Activated CD4-positive, alpha-beta T cell treated with anti-CD3 and anti-CD28 coated beads for 4 hours (primary cell): ENCODE measurements around the gene TAS1R3.
"Not testable (repeated sequence)": the region's sequence is repeated elsewhere in the genome, so short reads cannot be mapped to it uniquely, and the experiment has no call there.

Source experiments
- DNase-seq, 2 donors: peaks; one replicate each; pipeline ENCODE4 v3.0.0-alpha.2; 2020

The TAS1R3 gene

DNA sequence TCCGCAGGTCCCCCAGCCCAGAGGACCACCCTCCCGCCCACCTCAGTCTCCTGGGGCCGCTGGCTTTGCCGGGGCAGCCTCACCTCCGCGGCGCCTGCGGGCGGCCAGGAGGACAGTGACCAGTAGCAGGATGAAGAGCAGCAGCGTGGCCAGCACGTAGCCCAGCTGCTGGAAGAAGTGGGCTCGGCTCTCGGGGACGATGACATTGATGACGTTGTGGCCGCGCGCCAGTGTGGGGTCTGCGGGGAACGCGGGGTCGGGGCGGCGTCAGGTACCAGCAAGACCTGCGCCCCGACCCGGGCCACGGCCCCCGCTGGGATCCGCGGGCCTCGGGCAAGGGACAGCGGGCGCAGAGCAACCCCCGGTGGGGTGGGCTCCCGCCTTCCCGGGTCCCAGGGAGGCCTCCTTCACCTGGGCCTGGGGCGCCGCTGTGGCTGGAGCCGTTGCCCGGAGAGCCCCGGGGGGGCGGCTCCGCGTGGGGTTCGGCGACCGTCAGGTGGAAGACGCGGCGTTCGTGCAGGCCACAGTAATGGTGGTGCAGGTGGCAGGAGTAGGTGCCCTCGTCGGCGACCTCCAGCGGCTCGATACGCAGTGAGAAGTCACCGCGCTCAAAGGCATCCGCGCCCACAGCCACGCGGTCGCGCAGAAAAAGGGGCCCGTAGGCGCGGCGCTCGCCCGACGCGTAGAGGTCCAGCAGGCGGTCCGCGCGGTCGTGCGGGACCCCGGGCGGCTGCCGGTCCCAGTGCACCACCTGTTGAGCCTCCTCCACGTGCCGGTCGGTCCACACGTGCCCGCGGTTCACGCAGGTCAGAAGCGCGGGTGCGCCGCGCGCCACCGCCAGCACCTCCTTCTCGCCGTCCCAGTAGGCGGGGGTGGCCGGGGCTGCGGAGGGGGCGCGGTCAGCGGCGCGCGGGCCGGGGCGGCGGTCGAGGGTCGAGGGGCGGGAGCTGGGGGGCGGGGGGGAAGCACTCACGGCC, 23.5 kb downstream of the TAS1R3 start:
- peak in 1 of 2 donors; percentile 26 for DNase-seq

DNA sequence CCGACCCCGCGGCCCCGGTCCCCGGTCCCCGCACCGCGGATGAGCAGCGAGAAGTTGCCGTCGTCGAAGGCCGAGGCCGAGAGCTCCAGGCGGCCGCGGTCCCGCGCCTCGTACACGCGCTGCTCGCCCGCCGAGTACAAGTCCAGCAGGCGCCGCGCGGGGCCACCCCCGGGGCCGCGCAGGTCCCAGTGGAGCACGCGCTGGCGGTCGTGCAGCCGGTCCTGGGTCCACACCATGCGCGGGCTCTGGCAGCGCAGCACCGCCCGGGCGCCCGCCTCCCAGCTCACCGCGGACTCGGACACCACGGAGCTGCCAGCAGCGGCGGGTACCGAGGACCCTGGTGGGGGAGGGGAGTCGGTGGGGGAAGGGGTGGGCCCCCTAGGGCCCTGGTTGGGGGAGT, 24.3 kb downstream of the TAS1R3 start:
- no peak for DNase-seq

DNA sequence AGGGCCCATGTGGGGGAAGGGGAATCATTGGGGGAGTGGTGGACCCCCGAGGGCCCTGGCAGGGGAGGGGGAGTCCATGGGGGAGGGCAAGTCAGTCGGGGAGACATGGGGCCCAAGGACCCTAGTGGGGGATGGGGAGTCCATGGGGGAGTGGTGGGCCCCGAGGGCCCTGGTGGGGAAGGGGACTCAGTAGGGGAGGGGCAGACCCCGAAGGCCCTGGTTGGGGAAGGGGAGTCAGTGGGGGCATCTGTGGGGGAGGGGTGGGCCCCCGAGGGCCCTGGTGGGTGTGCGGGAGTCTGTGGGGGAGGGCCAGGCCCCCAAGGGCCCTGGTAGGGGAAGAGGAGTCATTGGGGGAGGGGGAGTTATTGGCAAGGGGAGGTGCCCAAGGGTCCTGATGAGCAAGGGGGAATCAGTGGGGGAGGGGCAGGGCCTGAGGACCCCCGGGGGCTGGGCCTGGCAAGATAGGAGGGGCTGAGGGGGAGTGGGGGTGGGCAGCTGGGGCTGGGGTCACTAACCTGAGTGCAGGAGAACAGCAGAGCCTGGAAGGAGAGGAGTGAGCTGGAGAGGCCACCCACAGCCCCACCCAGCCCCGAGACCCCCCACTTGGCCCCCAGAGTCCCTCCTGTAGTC, 25.2 kb downstream of the TAS1R3 start:
- DNase-seq, result no peak

DNA sequence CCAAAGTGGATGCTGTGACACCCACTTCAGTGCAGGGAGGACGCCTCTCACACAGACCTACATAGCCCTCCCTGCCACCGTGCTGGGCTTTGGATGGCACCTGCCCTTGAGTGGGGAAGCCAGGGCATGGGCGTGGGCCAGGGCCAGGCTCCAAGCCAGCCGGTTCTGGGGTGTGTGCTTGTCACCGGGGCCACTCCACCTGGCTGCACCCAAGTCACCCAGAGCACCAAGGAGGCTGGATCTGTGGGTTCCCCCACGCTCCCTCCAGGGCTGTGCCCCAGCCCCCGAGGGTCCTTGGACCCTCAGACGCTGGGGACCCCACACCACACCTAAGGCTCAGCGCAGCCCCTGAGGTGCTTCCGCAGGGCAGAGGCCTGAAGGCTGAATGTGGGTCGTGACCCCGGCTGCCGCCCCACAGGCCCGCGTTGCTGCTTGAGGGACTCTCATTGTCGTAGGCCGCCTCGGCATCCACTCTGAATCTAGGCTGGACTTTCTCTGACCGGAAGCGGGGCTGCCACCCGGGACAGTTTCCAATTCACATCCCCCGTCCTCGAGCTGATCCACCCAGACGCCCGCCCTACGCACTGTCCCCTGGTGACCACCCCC, 25.8 kb downstream of the TAS1R3 start:
- no peak for DNase-seq

DNA sequence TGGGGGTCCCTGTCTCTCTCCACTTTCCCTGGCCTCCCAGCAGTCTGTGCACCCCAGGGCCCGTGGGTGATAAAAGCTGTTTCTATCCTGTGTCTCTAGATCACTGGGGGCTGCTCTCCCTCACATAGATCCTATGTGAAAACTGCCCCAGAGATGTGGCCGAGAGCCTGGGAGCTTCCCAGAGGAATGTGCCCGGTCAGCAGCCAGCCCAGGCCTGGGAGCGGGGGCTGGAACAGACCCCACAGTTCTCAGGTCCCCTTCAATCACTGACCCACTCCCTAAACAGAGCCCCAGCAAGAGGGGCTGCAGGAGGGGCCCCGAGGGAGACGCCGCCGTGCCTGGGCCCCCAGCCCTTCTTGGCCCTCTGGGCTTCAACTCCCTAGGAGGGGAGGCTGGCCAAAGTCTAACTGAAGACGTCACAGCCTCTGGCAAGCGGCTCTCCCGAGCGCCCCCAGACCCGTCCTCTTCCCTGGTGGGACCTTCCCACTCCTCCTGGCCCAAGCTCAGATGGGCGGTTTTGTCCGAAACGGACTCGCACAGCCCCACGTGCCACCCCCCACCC, 26.9 kb downstream of the TAS1R3 start:
- DNase-seq, result no peak

DNA sequence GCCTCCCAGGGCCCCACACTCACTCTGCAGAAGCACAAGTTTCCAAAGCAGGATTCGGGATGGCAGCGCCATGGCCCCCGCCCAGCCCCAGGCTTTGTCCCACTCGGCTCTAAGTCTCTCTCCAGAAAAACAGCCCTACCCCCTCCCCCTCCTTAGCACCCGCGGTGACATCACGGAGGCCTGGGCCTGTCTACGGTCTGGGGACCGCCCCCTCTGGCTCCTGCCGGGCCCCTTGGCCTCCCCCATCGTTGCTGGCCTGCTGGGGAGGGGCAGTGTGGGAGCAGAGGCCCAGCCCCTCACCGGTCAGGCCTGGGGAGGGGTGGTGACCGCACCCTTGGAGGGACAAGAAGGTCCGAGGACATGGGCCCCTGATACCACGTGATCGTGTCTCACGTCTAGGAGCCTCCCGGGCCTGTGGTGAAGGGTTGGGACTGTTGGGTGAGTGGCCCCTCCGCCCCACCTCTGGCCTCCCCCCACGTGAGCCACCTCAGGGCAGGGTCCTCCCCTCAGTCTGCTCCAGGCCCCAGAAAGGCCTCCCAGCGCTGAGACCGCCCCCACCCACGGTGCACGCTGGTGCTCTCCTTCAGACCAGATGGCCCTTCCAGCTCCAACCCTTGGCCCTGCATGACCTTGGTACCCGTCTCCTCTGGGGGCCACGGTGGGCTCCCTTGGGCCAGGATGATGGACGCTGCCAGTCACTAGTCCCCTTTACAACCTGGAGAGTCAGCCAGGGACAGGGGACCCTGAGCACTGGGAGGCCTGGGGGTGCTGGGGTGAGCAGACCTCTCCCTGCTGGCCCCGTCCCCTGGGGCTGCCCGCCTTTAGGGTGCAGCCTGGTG, 27.6 kb downstream of the TAS1R3 start, which contains the start of gene MXRA8:
Gene MXRA8 (minus strand): TSS at position 123 of the 839 bp plus-strand sequence. CDS start 51 bp downstream, at position 72.
- no peak for DNase-seq

DNA sequence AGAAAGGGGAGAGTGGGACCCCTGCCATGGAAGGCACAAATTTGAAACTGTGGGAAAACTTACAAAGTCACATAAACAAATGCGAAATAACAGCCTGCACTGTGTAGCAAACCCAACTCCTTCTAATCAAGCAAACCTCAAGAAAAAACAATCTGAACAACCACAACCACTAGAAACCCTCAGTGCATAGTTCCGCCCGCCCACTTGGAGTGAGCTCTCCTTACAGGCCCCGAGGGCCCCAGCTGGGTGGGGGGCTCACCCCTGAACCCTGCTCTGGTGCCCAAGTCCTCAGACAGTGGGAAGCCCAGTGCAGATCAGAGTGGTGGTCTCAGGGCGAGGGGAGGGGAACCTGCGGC, 28.2 kb downstream of the TAS1R3 start:
- DNase-seq, result no peak

DNA sequence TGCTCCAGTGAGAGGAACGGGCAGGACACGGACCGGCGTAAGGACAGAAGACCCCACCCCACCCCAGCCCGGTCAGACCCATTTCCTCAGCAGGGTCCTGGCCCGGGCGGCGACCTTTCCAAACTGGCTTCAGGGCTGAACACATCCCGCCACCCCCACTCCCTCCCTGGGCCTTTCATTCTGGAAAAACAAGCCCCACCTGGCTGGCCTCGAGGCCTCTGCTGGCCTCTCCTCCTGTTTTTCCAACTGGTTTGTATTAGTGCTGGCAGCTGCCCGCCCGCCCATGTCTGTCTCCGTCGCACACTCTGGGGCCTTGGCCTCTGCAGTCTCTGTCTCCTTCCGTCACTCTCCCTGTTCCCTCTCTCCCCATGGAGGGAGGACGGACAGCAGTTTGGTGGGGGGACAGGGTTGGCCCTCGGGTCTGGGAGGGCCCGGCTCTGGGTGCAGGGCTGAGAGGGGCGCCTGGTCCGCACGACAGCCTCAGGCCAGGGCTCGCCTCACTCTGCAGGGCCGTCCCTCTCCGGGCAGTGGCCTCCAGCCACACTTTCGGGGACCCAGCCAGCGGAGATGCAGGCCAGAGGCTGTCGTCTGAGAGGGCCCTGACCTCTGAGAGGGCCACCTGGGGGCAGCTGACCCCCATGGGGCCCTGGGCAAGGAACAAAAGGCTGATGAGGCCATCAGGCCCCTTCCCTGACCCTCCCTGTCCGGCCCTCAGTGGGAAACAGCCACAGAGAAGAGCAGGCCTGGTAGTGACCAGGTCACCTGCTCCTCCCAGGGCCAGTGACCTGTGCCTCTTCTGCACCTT, 28.8 kb downstream of the TAS1R3 start:
- DNase-seq, result no peak

DNA sequence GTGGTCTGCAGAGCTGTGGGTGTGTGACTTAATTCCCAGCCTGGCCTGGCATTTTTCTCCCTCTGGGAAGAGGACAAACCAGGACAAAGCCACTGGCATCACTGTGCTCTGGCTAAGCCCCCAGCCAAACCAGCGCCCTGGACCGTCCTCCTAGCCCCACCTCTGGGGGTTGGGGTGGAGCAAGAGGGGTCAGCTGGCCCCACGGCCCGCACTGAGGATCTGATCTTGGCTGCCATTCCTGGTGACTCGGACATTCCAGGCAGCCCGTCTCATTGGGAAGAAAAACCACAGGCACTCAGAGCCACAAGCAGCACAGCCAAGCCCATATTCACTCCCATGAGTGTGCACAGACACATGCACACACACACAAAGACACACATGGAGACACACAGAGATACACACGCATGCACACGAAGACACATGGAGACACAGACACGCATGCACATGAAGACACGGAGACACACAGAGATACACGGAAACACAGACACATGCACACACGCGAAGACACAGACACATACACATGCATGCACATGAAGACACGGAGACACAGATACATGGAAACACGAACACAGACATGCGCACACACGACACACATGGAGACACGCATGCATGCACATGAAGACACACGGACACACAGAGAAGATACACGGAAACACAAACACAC, 29.6 kb downstream of the TAS1R3 start:
- DNase-seq, result no peak

DNA sequence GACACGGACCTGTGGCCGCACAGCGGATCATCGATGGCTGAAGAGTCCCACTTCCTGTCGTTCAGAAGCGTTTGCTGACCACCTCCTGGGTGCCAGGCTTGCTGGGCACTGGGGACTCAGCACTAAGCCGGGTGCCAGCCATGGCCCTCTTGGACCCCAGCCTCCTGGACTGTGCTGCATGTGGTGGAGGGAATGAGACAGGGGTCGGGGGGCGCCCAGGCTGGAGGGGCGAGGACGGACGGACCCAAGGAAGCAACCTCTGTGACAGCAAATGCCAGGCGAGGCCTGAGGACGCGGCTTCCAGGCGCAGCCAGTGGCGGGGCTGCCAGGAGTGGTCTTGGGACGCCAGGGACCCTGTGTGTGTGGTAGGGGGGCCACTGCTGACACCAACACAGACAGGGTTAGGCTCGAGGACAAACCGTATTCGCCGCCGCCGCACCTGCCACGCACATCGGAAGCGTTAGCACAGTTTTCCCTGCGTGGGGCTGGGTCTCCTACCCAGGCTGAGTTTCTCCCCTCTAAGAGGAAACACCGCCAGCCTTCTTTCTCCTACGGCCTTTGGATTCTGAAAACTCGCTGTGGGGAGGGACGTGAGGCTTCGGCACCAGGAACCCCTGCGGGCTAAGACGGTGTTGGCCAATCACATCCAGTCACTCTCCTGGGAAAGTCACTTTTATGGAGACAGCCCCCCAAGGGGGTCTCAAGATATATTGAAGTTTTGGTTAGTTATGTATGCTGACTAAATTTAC, 30.3 kb downstream of the TAS1R3 start:
- DNase-seq, result no peak

DNA sequence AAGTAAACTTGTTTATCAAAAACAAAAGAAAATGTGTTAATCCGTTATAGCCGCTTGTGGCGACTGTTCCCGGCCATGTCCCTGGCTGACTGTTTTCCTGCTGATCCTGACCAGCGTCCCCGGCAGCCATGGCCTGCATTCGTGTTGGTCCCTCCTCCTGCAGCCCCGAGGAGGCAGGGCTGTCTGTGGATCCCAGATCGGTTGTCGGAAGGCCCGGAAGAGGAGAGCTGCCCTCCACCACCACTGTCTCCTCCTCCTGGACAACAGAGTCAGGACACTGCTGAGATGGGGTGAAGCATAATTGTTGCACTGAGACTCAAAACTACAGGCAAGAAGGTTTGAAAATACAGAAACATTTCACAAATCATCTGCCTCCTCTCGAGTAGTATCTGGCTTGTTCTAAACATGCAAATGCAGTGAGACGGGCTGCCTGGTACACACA, 30.9 kb downstream of the TAS1R3 start:
- no peak for DNase-seq

DNA sequence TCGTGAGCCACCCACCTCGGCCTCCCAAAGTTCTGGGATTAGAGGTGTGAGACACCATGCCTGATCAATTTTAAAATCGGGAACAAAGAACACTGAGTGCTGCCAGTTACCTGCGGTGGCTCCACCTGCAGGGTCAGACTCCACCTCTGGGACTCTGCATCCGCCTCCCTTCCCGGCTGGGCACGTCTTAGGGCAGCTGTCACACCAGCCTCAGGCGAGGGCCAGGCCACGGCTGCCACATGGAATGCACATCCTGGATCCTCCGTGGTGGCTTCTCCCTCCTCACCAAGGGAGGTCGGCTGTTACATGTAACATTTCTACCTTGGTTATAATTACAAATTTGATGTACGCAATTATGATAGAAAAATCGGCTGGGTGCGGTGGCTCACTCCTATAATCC, 33.2 kb downstream of the TAS1R3 start:
- no peak for DNase-seq

DNA sequence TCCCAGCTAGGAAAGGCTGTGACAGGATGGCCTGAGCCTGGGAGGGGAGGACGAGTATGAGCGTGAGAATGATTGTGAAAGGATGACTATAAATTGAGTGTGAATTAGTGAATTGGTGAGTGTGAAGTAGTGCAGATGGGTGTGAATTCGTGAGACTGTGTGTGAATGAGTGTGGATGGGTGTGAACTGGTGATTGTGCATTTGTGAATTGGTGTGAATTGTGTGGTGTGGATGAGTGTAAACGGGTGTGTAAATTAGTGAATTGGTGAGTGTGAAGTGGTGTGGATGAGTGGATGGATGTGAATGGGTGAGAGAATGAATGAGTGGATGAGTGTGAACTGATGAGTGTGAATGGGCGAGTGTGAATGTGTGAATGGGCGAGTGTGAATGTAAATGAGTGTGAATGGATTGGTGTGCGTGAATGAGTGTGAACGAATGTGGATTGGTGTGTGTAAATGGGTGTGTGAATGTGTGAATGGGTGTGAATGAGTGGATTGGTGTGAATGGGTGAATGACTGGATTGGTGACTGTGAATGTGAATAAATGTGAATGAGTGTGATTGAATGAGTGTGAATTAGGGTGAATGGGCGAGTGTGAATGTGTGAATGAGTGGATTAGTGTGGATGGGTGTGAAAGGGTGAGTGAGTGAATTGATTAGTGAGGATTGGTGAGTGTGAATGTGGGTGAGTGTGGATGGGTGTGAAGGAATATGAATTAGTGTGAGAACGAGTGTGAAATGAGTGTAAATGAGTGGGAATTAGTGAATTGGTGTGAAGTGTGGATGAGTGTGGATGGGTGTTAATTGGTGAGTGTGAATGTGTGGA, 35.0 kb downstream of the TAS1R3 start:
- no peak for DNase-seq

DNA sequence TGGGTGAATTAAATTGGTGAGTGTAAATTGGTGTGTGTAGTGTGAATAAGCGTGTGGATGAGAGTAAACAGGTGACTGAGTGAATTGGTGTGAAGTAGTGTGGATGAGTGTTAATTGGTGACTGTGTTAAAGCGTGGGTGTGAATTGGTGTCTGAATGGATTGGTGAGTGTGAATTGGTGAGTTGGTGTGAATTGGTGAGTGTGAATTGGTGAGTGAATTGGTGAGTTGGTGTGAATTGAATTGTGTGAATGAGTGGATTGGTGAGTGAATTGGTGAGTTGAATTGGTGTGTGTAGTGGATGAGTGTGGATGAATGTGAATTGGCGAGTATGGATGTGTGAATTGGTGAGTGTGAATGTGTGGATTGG, 35.6 kb downstream of the TAS1R3 start:
- DNase-seq, result no peak

DNA sequence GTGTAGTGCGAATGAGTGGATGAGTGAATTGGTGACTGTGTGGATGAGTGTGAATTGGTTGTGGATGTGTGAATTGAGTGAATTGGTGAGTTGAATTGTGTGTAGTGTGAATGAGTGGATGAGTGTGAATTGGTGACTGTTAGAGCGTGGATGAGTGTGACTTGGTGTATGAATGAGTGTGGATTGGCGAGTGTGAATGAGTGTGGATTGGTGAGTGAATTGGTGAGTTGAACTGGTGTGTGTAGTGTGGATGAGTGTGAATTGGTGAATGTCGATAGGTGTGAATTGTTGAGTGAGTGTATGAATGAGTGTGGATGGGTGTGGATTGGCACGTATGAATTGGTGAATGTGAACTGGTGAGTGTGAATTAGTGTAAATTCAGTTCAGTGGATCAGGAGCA, 36.2 kb downstream of the TAS1R3 start:
- DNase-seq, result no peak

DNA sequence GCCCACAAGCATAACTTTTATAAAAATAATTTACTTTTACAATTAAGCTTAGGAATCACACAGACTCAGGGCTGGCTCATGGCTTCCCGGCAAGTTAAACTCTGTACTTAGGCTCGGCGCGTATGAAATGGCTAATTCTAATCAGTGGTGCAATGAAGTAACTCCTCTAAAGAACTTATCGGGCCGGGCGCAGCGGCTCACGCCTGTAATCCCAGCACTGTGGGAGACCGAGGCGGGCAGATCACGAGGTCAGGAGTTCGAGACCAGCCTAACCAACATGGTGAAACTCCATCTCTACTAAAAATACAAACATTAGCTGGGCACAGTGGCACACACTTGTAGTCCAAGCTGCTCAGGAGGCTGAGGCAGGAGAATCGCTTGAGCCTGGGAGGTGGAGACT, 39.0 kb downstream of the TAS1R3 start:
- DNase-seq, result not testable (repeated sequence)

DNA sequence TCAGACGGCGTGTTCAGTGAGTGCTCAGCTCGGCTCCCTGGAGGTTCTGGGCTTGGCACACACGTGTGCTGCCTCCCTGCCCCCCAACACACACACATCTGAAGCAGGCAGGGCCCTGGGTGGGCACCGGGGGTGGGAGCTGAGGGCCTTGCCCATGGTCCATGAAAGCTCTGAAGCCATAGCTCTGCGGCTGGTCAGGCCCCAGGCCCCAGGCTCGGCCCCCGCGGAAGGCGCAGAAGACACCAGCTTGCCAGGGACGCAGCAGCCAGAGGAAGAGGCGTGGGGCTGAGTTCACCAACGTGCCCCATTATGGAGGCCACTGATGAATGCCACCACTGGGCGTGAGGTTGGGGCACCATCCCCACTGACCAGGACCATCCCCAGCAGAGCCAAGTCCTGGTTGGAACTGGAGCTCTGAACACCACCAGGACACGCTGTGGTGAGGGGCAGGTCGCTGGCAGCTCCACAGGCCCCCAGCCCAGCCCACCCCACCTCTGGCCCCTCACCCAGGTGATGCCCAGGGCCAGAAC, 39.8 kb downstream of the TAS1R3 start:
- DNase-seq, result no peak

DNA sequence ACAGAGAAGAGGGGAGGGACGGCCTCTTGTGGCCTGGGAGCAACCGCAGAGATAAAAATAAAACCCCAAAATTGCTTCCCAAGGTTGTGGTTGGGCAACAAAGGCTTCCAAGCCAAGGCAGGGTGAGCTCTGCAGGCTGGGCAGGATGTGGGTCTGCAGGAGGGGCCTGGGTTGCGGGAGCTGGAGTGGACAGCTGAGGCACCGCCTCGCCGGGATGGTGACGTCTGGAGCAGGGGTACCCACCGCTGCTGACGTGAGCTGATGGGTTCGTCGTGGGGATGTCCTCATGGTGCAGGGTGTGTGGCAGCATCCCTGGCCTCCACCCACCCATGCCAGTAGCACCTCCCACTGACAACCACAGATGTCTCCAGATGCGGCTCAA, 40.3 kb downstream of the TAS1R3 start:
- DNase-seq, result peak; percentile 14 to 38
